ENCODE results near the gene SYTL2.

GRCh38 chr11:85848556-85848955 is 37.6 kb upstream of the SYTL2 start:
- TF ChIP-seq CTCF (IDR thresholded peaks at IDR 0.05) (no peak), POLR2A (IDR thresholded peaks at IDR 0.05) (no peak)

All from vagina (tissue), 2 donors.